Ishikawa (cell line): ENCODE measurements around the gene FGF12.

Experiments
- EP300 ChIP-seq: IDR thresholded peaks from 2 replicates; pipeline ENCODE4 v1.6.1; 2012; ENCODE audit warnings: borderline replicate concordance
- RAD21 ChIP-seq: IDR thresholded peaks from 2 replicates; pipeline ENCODE4 v1.6.1; 2012; ENCODE audit warnings: low read depth
- TAF1 ChIP-seq: IDR thresholded peaks from 2 replicates; pipeline ENCODE4 v1.6.1; 2012; ENCODE audit warnings: low read depth, mild to moderate bottlenecking
- TCF12 ChIP-seq: IDR thresholded peaks from 2 replicates; pipeline ENCODE4 v1.6.1; 2012; ENCODE audit warnings: low read depth
- USF1 ChIP-seq: IDR thresholded peaks from 2 replicates; pipeline ENCODE4 v1.6.1; 2012
- YY1 ChIP-seq: IDR thresholded peaks from 2 replicates; pipeline ENCODE4 v1.6.1; 2012; ENCODE audit warnings: low read depth

GRCh38 chr3:192417017-192417416 is 310.3 kb downstream of the FGF12 start:
- TF ChIP-seq USF1 (no peak), TCF12 (no peak), EP300 (no peak), YY1 (no peak), RAD21 (no peak), TAF1 (no peak)
